Endothelial cell of umbilical vein (primary cell): ENCODE results near the gene NIT2. TPM values are rescaled to one million over a fixed set of nuclear protein-coding genes. Genes with fewer than 3 reads are reported as not detected.

Experiments
- BruUV-seq: library from RNA; stranded (reverse); fragments of 400-500 nt; replicated peaks from 2 replicates; lab custom pipeline; 2021; lab: Mats Ljungman, UMichigan
- CTCF ChIA-PET: fragments of 300-600, 350-600 bp; sonication (Branson Sonifier 250); formaldehyde crosslinking; loops from one replicate; lab custom pipeline; 2021; ENCODE audit warnings: antibody characterized with exemption, inconsistent platforms; lab: Charles Lee
- POLR2A ChIA-PET: fragments of 300-600, 350-600 bp; sonication (Branson Sonifier 250); formaldehyde crosslinking; loops from one replicate; lab custom pipeline; 2021; ENCODE audit warnings: antibody characterized with exemption, inconsistent platforms; lab: Charles Lee
- DNase-seq: peaks from one replicate; pipeline ENCODE4 v3.0.0-alpha.2; 2011; ENCODE audit warnings: low read depth, low spot score
- FAIRE-seq: peaks from 2 replicates; lab custom pipeline; 2011; peaks lifted over from hg19 to GRCh38; lab: Jason Lieb, UNC
- H2AFZ ChIP-seq: 2 replicates; pipeline ENCODE4 v1.6.0; 2012; ENCODE audit warnings: low read depth, low read length, control low read depth, inconsistent platforms
- H3K27ac ChIP-seq: 2 replicates; pipeline ENCODE4 v1.5.1; 2011; ENCODE audit warnings: low read depth, mild to moderate bottlenecking, control low read depth, low read length, moderate library complexity; ENCODE audit not compliant: insufficient read depth
- H3K27me3 ChIP-seq, 2 experiments: 2 replicates each; pipeline versions ENCODE4 v1.6.0 to v1.6.1; 2011; ENCODE audit warnings: low read length in 2 of 2, mixed read lengths in 1 of 2; ENCODE audit not compliant: control insufficient read depth in 2 of 2, insufficient read depth in 2 of 2
- H3K36me3 ChIP-seq, 2 experiments: 2 replicates in 1 of 2; 3 replicates in 1 of 2; pipeline ENCODE4 v1.5.1; 2011; ENCODE audit warnings: low read length in 2 of 2, mild to moderate bottlenecking in 1 of 2, moderate library complexity in 1 of 2; ENCODE audit not compliant: control insufficient read depth in 2 of 2, insufficient read depth in 2 of 2; ENCODE audit errors: extremely low read depth in 1 of 2
- H3K4me1 ChIP-seq: 3 replicates; pipeline ENCODE4 v1.5.1; 2011; ENCODE audit warnings: mild to moderate bottlenecking, low read length; ENCODE audit not compliant: control insufficient read depth, insufficient read depth; ENCODE audit errors: extremely low read depth
- H3K4me2 ChIP-seq: 2 replicates; pipeline ENCODE4 v1.6.1; 2011; ENCODE audit warnings: low read length, control low read depth, mixed read lengths; ENCODE audit not compliant: insufficient read depth
- H3K4me3 ChIP-seq, 3 experiments: fragments of 200-600 bp in 1 of 3; sonication (generic), shearing (Covaris generic) in 1 of 3; replicated peaks in 1 of 3; 2 replicates each; pipeline ENCODE4 v1.5.1; 2011 to 2016; ENCODE audit warnings: control low read depth in 3 of 3, low read length in 3 of 3, mild to moderate bottlenecking in 2 of 3, inconsistent platforms in 1 of 3, low read depth in 1 of 3, moderate library complexity in 1 of 3; ENCODE audit not compliant: insufficient read depth in 1 of 3
- H3K79me2 ChIP-seq: 2 replicates; pipeline ENCODE4 v1.6.0; 2012; ENCODE audit warnings: low read length, inconsistent platforms; ENCODE audit not compliant: control insufficient read depth, insufficient read depth
- H3K9ac ChIP-seq: replicated peaks from 2 replicates; pipeline ENCODE3; 2011; ENCODE audit warnings: low read length, control low read depth; ENCODE audit not compliant: insufficient read depth; ENCODE audit errors: extremely low read depth
- H3K9me1 ChIP-seq: replicated peaks from 3 replicates; pipeline ENCODE4 v1.6.0; 2011; ENCODE audit warnings: mild to moderate bottlenecking, low read length; ENCODE audit not compliant: control insufficient read depth, insufficient read depth; ENCODE audit errors: extremely low read depth
- H3K9me3 ChIP-seq: replicated peaks from 2 replicates; pipeline ENCODE4 v1.5.1; 2012; ENCODE audit warnings: low read length, inconsistent platforms; ENCODE audit not compliant: control insufficient read depth, insufficient read depth
- H4K20me1 ChIP-seq: replicated peaks from 2 replicates; pipeline ENCODE3; 2011; ENCODE audit warnings: mild to moderate bottlenecking, low read length; ENCODE audit not compliant: control insufficient read depth, insufficient read depth; ENCODE audit errors: extremely low read depth
- CTCF ChIP-seq, 2 donors: IDR thresholded peaks; 1 replicate in 1 of 2; 2 replicates in 1 of 2; pipeline ENCODE4 v1.5.1; 2011; ENCODE audit warnings: low read length in 2 of 2, mild to moderate bottlenecking in 2 of 2, moderate library complexity in 2 of 2, control low read depth in 1 of 2, inconsistent platforms in 1 of 2, low read depth in 1 of 2; ENCODE audit not compliant: insufficient read depth in 1 of 2; ENCODE audit errors: extremely low read depth in 1 of 2
- EZH2 ChIP-seq: IDR thresholded peaks from 2 replicates; pipeline ENCODE4 v1.6.1; 2012; ENCODE audit warnings: borderline replicate concordance, low read depth, mild to moderate bottlenecking, moderate library complexity, low read length, inconsistent platforms; ENCODE audit not compliant: severe bottlenecking
- FOS ChIP-seq: IDR thresholded peaks from 2 replicates; pipeline ENCODE4 v1.6.1; 2011; ENCODE audit warnings: mild to moderate bottlenecking, low read length, moderate library complexity, borderline replicate concordance; ENCODE audit not compliant: insufficient read depth
- GATA2 ChIP-seq: IDR thresholded peaks from 2 replicates; pipeline ENCODE4 v1.7.0; 2011; ENCODE audit warnings: low read depth, mild to moderate bottlenecking, moderate library complexity, mixed read lengths, low read length; ENCODE audit not compliant: insufficient read length, insufficient read depth
- JUN ChIP-seq: IDR thresholded peaks from 2 replicates; pipeline ENCODE4 v1.6.1; 2011; ENCODE audit warnings: borderline replicate concordance, low read depth; ENCODE audit not compliant: insufficient read length, insufficient read depth
- MAX ChIP-seq: IDR thresholded peaks from 2 replicates; pipeline ENCODE4 v1.6.1; 2011; ENCODE audit not compliant: insufficient read depth, insufficient read length
- MYC ChIP-seq: IDR thresholded peaks from one replicate; pipeline ENCODE4 v1.6.1; 2011; ENCODE audit warnings: mild to moderate bottlenecking, low read depth, low read length
- POLR2A ChIP-seq: IDR thresholded peaks from 2 replicates; pipeline ENCODE4 v1.6.1; 2012; ENCODE audit warnings: low read depth, mild to moderate bottlenecking, control low read depth, low read length
- POLR2AphosphoS5 ChIP-seq: IDR thresholded peaks from 2 replicates; pipeline ENCODE4 v1.6.1; 2012; ENCODE audit warnings: low read depth, mild to moderate bottlenecking, control low read depth, low read length, moderate library complexity; ENCODE audit not compliant: insufficient read depth
- dilution Hi-C: fragments of 300-500 bp; cut with MboI; formaldehyde crosslinking; loops from one replicate; pipeline ENCODE4 v1.15.0; 2019; ENCODE audit warnings: low sequenced_read_pairs; ENCODE audit not compliant: extremely low pct_ligation_motif_present
- intact Hi-C: fragments of 100-400 bp; cut with micrococcal nuclease; formaldehyde crosslinking; loops from one replicate; pipeline ENCODE4 v1.10.0; 2022
- polyA plus RNA-seq, 4 experiments: library from polyadenylated mRNA; depleted of rRNA in 3 of 4; stranded (reverse) in 3 of 4; unstranded in 1 of 4; fragments of >200 nt; gene quantifications; 2 replicates each; pipeline versions ENCODE4 v1.2.1 to v1.2.3, GENCODE V29; 2011 to 2012; ENCODE audit warnings: missing spikeins in 1 of 4
- total RNA-seq: library from RNA; stranded (reverse); gene quantifications from 2 replicates; pipeline ENCODE4 v1.2.3, GENCODE V29; 2021

Gene NIT2
- total and polyA plus RNA-seq, 2 donors (not counting 3 experiments of a cell fraction or from before 2014, with no cell fraction given) = 19.4 to 20.5 TPM

GRCh38 chr3:100359035-100359434 is 24.5 kb downstream of the NIT2 start:
- ChIA-PET CTCF (interaction anchor here (1.1 kb wide), 1 partner anchor 9 kb away, joined by 5 read pairs; no protein-coding TSS in a partner anchor), POLR2A (no interaction called here)
- intact Hi-C loops (no loop called here), dilution Hi-C loops (no loop called here)
- no peak overlapping the region for H3K27ac ChIP-seq
- DNase-seq (no peak), FAIRE-seq (no peak)
- no peaks in the 10 kb centered on the region for H3K9me1 ChIP-seq
- no peaks in the 10 kb centered on the region for H3K79me2 ChIP-seq
- peaks cover 0 to 2% of the 10 kb centered on the region in 2 experiments for H3K36me3 ChIP-seq
- TF ChIP-seq POLR2A (no peak), CTCF (IDR thresholded peaks at IDR 0.05; ENCODE audit: extremely low read depth in 1 of 2, insufficient read depth in 1 of 2, low read depth in 1 of 2, low read length in 2 of 2) (no peak), GATA2 (no peak), JUN (no peak), POLR2AphosphoS5 (no peak), MAX (no peak), EZH2 (no peak), FOS (no peak), MYC (no peak)
- H3K9ac ChIP-seq = no peak overlapping the region
- no peaks in the 10 kb centered on the region for H3K9me3 ChIP-seq
- no peak overlapping the region for H2AFZ ChIP-seq
- H3K4me1 ChIP-seq = no peaks in the 10 kb centered on the region
- H3K27me3 ChIP-seq = no peaks in the 10 kb centered on the region
- H3K4me3 ChIP-seq = no peak overlapping the region
- no TSS peak for BruUV-seq
- no peaks in the 10 kb centered on the region for H4K20me1 ChIP-seq
- H3K4me2 ChIP-seq = no peak overlapping the region
